ENCODE measurements around the gene SUSD4. TPM values are rescaled to one million over a fixed set of nuclear protein-coding genes. Genes with fewer than 3 reads are reported as not detected.

The SUSD4 gene
- total RNA-seq, 1 donor from 2014 or later: 7.0 TPM

- Mint-ChIP-seq H3K27me3 (peaks cover 10% of the 10 kb centered on the region), H3K4me1 (ENCODE audit: unreplicated experiment) (peaks cover 3% of the 10 kb centered on the region), H3K9me3 (no peaks in the 10 kb centered on the region), H3K4me3 (no peak overlapping the region), H3K27ac (no peak overlapping the region), H3K36me3 (no peaks in the 10 kb centered on the region)
- no peak for DNase-seq (ENCODE audit: extremely low spot score, unreplicated experiment)
- no peak for TF ChIP-seq CTCF (conservative IDR thresholded peaks at IDR 0.05)
Observed at GRCh38 chr1:223264983-223265908, 98.7 kb downstream of the SUSD4 start.

- Mint-ChIP-seq H3K27ac (no peak overlapping the region), H3K4me1 (ENCODE audit: unreplicated experiment) (peaks cover 3% of the 10 kb centered on the region), H3K36me3 (no peaks in the 10 kb centered on the region), H3K9me3 (no peaks in the 10 kb centered on the region), H3K27me3 (peaks cover 10% of the 10 kb centered on the region), H3K4me3 (no peak overlapping the region)
- no peak for TF ChIP-seq CTCF (conservative IDR thresholded peaks at IDR 0.05)
- DNase-seq (ENCODE audit: extremely low spot score, unreplicated experiment): no peak
Observed at GRCh38 chr1:223264529-223264928, 99.4 kb downstream of the SUSD4 start.

GRCh38 chr1:223261914-223262313 lies 102.1 kb downstream of the SUSD4 start:
- no peak for TF ChIP-seq CTCF (conservative IDR thresholded peaks at IDR 0.05)
- no peaks in the 10 kb centered on the region for H3K36me3 Mint-ChIP-seq
- peaks cover 11% of the 10 kb centered on the region for H3K4me1 Mint-ChIP-seq (ENCODE audit: unreplicated experiment)
- no peak overlapping the region for H3K4me3 Mint-ChIP-seq
- no peak for DNase-seq (ENCODE audit: extremely low spot score, unreplicated experiment)
- H3K27me3 Mint-ChIP-seq: peaks cover 10% of the 10 kb centered on the region
- H3K9me3 Mint-ChIP-seq: no peaks in the 10 kb centered on the region
- no peak overlapping the region for H3K27ac Mint-ChIP-seq

- H3K36me3 Mint-ChIP-seq: no peaks in the 10 kb centered on the region
- H3K27ac Mint-ChIP-seq: no peak overlapping the region
- peaks cover 11% of the 10 kb centered on the region for H3K4me1 Mint-ChIP-seq (ENCODE audit: unreplicated experiment)
- no peak for DNase-seq (ENCODE audit: extremely low spot score, unreplicated experiment)
- no peaks in the 10 kb centered on the region for H3K9me3 Mint-ChIP-seq
- no peak overlapping the region for H3K4me3 Mint-ChIP-seq
- no peak for TF ChIP-seq CTCF (conservative IDR thresholded peaks at IDR 0.05)
- peaks cover 10% of the 10 kb centered on the region for H3K27me3 Mint-ChIP-seq
Observed at GRCh38 chr1:223260712-223261111, 103.3 kb downstream of the SUSD4 start.

GRCh38 chr1:223259462-223259861 lies 104.5 kb downstream of the SUSD4 start:
- no peaks in the 10 kb centered on the region for H3K9me3 Mint-ChIP-seq
- H3K27ac Mint-ChIP-seq: no peak overlapping the region
- H3K27me3 Mint-ChIP-seq: peaks cover 7% of the 10 kb centered on the region
- H3K36me3 Mint-ChIP-seq: no peaks in the 10 kb centered on the region
- H3K4me3 Mint-ChIP-seq: no peak overlapping the region
- TF ChIP-seq CTCF (conservative IDR thresholded peaks at IDR 0.05): no peak
- peaks cover 11% of the 10 kb centered on the region for H3K4me1 Mint-ChIP-seq (ENCODE audit: unreplicated experiment)
- no peak for DNase-seq (ENCODE audit: extremely low spot score, unreplicated experiment)

Measured in type B pancreatic cell (in vitro differentiated cells).